Omental fat pad (tissue), 4 donors: ENCODE data around the gene PHKA2. TPM values are rescaled to one million over a fixed set of nuclear protein-coding genes. Genes with fewer than 3 reads are reported as not detected.

Experiments
- ATAC-seq: fragments of 150-250 bp; one replicate; pipeline ENCODE4 v1.9.1; 2016; ENCODE audit warnings: mild to moderate bottlenecking, moderate library complexity; ENCODE audit not compliant: low FRiP score
- DNase-seq: peaks from one replicate; pipeline ENCODE4 v3.0.0-alpha.2; 2019; ENCODE audit warnings: low spot score
- CTCF ChIP-seq, 3 donors: fragments of 450-650 bp; IDR thresholded peaks; one replicate each; pipeline ENCODE4 v1.5.1; 2016 to 2017; ENCODE audit warnings: antibody characterized with exemption in 3 of 3, mild to moderate bottlenecking in 3 of 3, moderate library complexity in 2 of 3
- total RNA-seq, 4 donors: library from RNA; depleted of rRNA; stranded (reverse); fragments of >200 nt; gene quantifications; one replicate each; pipeline ENCODE4 v1.1.0, GENCODE V29; 2016

The PHKA2 gene
- total RNA-seq, 4 donors from 2014 or later = 18.4 to 30.6 (median 19.9) TPM

GRCh38 chrX:18920566-18920965, 63.3 kb downstream of the PHKA2 start:
- ATAC-seq (no peak), DNase-seq (no peak)
- no peak for TF ChIP-seq CTCF (IDR thresholded peaks at IDR 0.05)

DNA sequence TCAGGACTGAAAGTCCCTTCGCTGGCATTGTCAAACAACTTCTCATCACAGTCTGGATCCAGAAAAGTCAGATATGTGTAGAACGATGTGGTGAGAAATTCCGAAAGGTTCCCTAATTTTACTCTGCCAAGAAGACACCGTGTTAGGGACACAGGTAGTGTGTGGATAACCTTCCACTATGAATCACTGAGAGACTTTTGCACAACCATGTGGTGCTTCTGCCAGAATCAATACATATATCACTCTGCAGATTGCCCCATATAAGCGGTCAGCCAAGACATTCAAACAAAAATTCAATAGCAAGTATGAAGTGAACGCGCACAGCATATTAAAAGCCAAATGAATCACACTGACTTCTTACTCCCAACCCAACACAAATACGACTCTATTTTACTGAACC, 63.8 kb downstream of the PHKA2 start:
- ATAC-seq (no peak), DNase-seq (no peak)
- no peak for TF ChIP-seq CTCF (IDR thresholded peaks at IDR 0.05)

- TF ChIP-seq CTCF (IDR thresholded peaks at IDR 0.05) = no peak
- DNase-seq (no peak), ATAC-seq (no peak)
These were observed 66.1 kb downstream of the PHKA2 start for GRCh38 chrX:18917831-18918230.

DNA sequence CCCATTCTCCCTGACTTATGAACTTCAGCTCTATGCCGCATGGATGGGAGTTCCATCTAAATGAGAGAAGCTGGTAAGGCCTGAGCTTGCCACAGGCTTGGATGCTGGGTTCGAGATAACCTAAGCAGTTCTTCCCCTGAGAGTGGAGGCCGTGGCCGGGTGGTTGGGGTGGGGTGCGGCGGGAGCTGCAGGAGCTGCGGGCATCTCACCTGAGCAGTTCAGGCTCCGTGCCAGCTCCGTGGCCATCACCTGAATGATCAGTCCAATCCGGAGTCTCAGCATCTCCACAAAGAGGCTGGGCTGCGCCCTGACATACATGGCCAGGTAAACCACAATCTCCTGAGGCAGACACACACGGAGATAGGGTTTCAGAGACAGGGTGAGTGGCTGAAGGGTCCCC, 77.6 kb downstream of the PHKA2 start:
- no peak for DNase-seq
- ATAC-seq = no peak
- TF ChIP-seq CTCF (IDR thresholded peaks at IDR 0.05) = no peak

DNA sequence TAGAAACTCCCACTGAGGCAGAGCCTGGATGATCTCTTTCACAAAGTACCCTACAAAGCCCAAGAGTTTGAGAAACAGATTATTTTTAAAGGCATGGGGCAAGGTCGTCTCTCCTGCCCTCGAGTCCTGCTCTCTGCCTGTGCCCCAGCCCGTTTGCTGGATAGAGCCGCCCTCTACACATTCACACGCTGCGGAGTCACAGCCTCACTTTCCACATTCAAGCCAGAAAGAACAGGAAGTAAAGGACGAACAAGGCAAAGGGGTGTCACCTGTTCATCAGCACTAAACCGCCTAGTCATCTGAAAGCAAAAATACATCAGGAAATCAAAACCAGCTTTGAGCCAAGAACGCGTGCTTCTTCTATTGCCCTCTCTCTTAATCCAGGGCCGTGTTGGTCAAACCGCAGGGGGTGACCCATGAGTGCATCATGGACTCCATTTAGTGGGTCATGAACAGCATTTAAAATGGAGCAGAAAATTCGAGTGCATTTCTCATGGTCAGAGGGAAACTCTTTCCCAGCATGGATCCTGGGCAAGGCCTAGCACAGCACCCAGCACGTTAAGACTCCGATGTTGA, 83.4 kb downstream of the PHKA2 start:
- no peak for DNase-seq
- TF ChIP-seq CTCF (IDR thresholded peaks at IDR 0.05) = no peak

DNA sequence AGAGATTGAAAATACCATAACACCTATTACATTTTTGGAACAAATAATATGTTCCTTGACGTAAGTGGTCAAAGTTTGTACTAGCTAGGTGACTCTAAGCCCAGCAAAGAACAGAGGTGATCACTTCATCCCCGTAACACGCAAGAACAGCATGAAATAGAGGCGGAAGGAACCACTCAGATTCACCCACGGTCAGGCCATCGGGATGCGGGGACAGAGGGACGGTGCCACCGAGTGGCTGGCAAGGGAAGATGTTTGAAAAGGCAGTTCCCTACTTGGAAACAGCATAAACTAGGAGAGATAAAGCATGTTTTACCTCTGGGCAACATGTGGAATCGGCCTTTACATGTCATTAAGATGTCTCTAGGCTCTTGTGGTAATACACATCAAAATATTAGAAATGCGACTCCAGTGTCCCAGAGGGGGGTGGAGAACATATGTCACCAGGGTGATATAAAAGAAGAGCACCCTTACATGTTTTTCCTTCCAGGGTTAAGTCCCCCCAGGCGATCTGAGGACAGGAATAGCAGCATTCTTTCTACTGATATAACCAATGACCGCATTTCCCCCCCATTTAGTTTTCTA, 84.0 kb downstream of the PHKA2 start:
- no peak for TF ChIP-seq CTCF (IDR thresholded peaks at IDR 0.05)
- no peak for ATAC-seq
- DNase-seq = no peak

More for the DNA sequence above, 83.4 kb downstream of the PHKA2 start:
- no peak for ATAC-seq

DNA sequence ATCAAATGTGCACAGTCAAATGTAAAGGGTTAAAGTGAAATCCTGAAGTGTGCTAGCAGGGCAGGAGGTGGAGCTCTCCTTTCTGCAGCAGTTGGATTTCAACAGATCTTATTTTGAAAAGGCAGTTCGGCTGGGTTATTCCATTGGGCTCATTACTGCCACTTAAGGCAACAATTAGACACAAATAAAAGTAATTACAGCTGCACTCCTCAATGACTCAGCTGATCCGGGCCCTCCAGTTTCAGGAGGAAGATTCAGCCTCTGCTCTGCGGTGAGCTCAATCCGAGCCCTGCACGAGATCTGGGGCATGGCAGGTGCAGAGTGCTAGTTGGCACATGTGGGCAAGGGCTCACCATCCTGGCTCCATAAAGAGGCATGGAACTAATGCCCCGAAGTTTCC, 85.4 kb downstream of the PHKA2 start:
- TF ChIP-seq CTCF (IDR thresholded peaks at IDR 0.05) = no peak
- DNase-seq (no peak), ATAC-seq (no peak)
